Measurements from ENCODE around the gene MRPL55. TPM values are rescaled to one million over a fixed set of nuclear protein-coding genes. Genes with fewer than 3 reads are reported as not detected.

Gene MRPL55
- total RNA-seq, 1 experiment from 2014 or later = 99.3 TPM

DNA sequence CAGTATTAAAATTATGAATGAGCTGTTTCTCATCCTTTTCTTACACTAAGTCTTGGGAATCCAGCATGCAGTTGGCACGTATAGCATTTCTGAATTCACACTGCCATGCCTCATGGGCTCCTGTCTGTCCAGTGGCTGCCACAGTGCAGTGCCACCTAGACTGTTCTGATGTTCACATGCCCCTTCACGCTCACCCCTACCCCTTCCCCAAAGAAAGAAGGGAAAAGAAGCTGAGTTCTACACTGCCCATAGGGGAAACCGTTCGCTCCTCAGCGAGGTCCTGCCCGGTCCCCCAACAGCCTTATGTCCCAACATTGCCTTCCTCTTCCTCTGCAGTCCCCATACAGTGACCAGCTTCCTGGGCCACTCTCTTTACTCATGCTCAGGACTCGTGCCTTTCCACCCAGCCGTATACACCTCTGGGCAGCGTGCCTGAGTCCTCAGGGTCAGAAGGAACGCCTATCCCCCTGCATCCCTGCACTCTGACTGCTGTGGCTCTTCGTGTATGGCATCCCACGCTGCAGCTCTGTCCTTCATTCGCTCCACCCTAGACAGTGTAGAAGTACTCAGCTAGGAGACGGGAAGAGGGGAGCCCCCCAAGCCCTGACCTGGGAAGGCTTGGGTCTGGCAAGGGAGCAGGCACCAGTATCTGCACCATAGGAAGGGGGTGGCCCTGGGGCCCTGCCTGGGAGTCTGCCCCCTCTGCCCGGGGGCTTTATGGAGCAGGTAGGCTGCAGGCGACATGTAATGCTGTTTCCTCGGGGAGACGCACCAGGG is 50.7 kb downstream of the MRPL55 start:
- no peak for DNase-seq (ENCODE audit: low read depth)

Other genes with a start within 250 kb of the MRPL55 start
- 0.10 and 0.37 TPM in 2 replicates for gene WNT9A, start 161.4 kb downstream of the MRPL55 start, total RNA-seq (2014; rRNA removed; shearing (Covaris generic))
- gene WNT3A, start 102.3 kb downstream of the MRPL55 start, total RNA-seq (2014; rRNA removed; shearing (Covaris generic)) = not detected in 2 replicates
- 205 and 280 TPM in 2 replicates for gene ARF1, start 26.6 kb downstream of the MRPL55 start, total RNA-seq (2014; rRNA removed; shearing (Covaris generic))
- gene C1orf35, start 6.0 kb downstream of the MRPL55 start, total RNA-seq (2014; rRNA removed; shearing (Covaris generic)) = 9.3 and 19.0 TPM in 2 replicates
- gene GUK1, start 31.0 kb upstream of the MRPL55 start, total RNA-seq (2014; rRNA removed; shearing (Covaris generic)) = 227 and 347 TPM in 2 replicates
- gene GJC2, start 40.6 kb upstream of the MRPL55 start, total RNA-seq (2014; rRNA removed; shearing (Covaris generic)) = 0.12 and 0.17 TPM in 2 replicates
- 0.47 and 1.5 TPM in 2 replicates for gene IBA57, start 56.5 kb upstream of the MRPL55 start, total RNA-seq (2014; rRNA removed; shearing (Covaris generic))
- 0.42 and 1.9 TPM in 2 replicates for gene OBSCN, start 98.7 kb upstream of the MRPL55 start, total RNA-seq (2014; rRNA removed; shearing (Covaris generic))

Data from M059J (cell line).